ENCODE data around the gene FSCN2.

Gene FSCN2

GRCh38 chr17:81527591-81528383, at the start of gene FSCN2:
Gene FSCN2, plus strand, starts transcription at chr17:81528377. Its CDS starts 155 bp downstream, at chr17:81528532.
- no peak for DNase-seq

- DNase-seq = no peak
Measured at GRCh38 chr17:81479175-81480071, 48.8 kb upstream of the FSCN2 start.

- DNase-seq = no peak
Measured at GRCh38 chr17:81480140-81481072, 47.8 kb upstream of the FSCN2 start.

- peak; percentile 70 for DNase-seq
Measured at GRCh38 chr17:81481073-81481799, 46.9 kb upstream of the FSCN2 start.

GRCh38 chr17:81481815-81482505, 46.2 kb upstream of the FSCN2 start:
- no peak for DNase-seq

- no peak for DNase-seq
Measured at GRCh38 chr17:81482673-81483072, 45.5 kb upstream of the FSCN2 start.

- no peak for DNase-seq
Measured at GRCh38 chr17:81483085-81483861, 44.9 kb upstream of the FSCN2 start.

- no peak for DNase-seq
Measured at GRCh38 chr17:81483862-81484194, 44.3 kb upstream of the FSCN2 start.

- DNase-seq = peak; percentile 88
Measured at GRCh38 chr17:81484195-81484979, 43.8 kb upstream of the FSCN2 start.

- no peak for DNase-seq
Measured at GRCh38 chr17:81486199-81486810, 41.9 kb upstream of the FSCN2 start.

- no peak for DNase-seq
Measured at GRCh38 chr17:81487089-81487486, 41.1 kb upstream of the FSCN2 start.

GRCh38 chr17:81487487-81488275, 40.5 kb upstream of the FSCN2 start:
- peak; percentile 80 for DNase-seq

GRCh38 chr17:81488276-81488860, 39.8 kb upstream of the FSCN2 start:
- no peak for DNase-seq

GRCh38 chr17:81489012-81489997, 38.9 kb upstream of the FSCN2 start:
- no peak for DNase-seq

- no peak for DNase-seq
Measured at GRCh38 chr17:81489998-81490992, 37.9 kb upstream of the FSCN2 start.

GRCh38 chr17:81491181-81491581, 37.0 kb upstream of the FSCN2 start:
- no peak for DNase-seq
